PC-3 (cell line): ENCODE results near the gene HNF4A. TPM values are rescaled to one million over a fixed set of nuclear protein-coding genes. Genes with fewer than 3 reads are reported as not detected.
"Not testable (repeated sequence)": the region's sequence is repeated elsewhere in the genome, so short reads cannot be mapped to it uniquely, and the experiment has no call there.

Source experiments
- ATAC-seq: fragments of 200-7000 bp; cut with Tn5 transposase; 2 replicates; pipeline ENCODE4 v1.9.1; 2020; ENCODE audit warnings: mild to moderate bottlenecking, moderate library complexity
- BruUV-seq: library from RNA; stranded (reverse); fragments of 400-500 nt; replicated peaks from 2 replicates; lab custom pipeline; 2021; lab: Mats Ljungman, UMichigan
- CTCF ChIA-PET: fragments of 300-600 bp; sonication (Branson Sonifier 250); formaldehyde crosslinking; loops from one replicate; lab custom pipeline; 2022; ENCODE audit warnings: antibody characterized with exemption; lab: Charles Lee
- POLR2A ChIA-PET: fragments of 300-600 bp; sonication (Branson Sonifier 250); formaldehyde crosslinking; loops from one replicate; lab custom pipeline; 2022; ENCODE audit warnings: antibody characterized with exemption; ENCODE audit not compliant: unreplicated experiment; lab: Charles Lee
- DNase-seq: peaks from one replicate; pipeline ENCODE4 v3.0.0-alpha.2; 2015
- H2AFZ ChIP-seq: fragments of 300-600 bp; sonication (generic); 2 replicates; pipeline ENCODE4 v1.6.0; 2016; ENCODE audit warnings: antibody characterized with exemption, low read length
- H3F3A ChIP-seq: fragments of 300-600 bp; sonication (generic); one replicate; pipeline ENCODE4 v1.6.0; 2017; ENCODE audit warnings: antibody characterized with exemption, low read length, control low read depth, mild to moderate bottlenecking; ENCODE audit not compliant: unreplicated experiment
- H3K27ac ChIP-seq: fragments of 300-600 bp; sonication (generic); 2 replicates; pipeline ENCODE4 v1.5.1; 2016; ENCODE audit warnings: mild to moderate bottlenecking, low read length
- H3K27me3 ChIP-seq: fragments of 300-600 bp; sonication (generic); 2 replicates; pipeline ENCODE4 v1.6.1; 2016; ENCODE audit warnings: low read length, mixed read lengths
- H3K36me3 ChIP-seq: fragments of 300-600 bp; sonication (generic); 2 replicates; pipeline ENCODE4 v1.6.1; 2016; ENCODE audit warnings: low read depth, mixed run types, low read length, mixed read lengths
- H3K4me1 ChIP-seq: fragments of 300-600 bp; sonication (generic); 2 replicates; pipeline ENCODE4 v1.5.1; 2016; ENCODE audit warnings: low read length; ENCODE audit not compliant: insufficient read depth
- H3K4me2 ChIP-seq: fragments of 300-600 bp; sonication (generic); 2 replicates; pipeline ENCODE4 v1.6.0; 2016; ENCODE audit warnings: low read length
- H3K4me3 ChIP-seq: fragments of 300-600 bp; sonication (generic); 2 replicates; pipeline ENCODE4 v1.5.1; 2016; ENCODE audit warnings: mild to moderate bottlenecking, low read length, mixed read lengths
- H3K79me2 ChIP-seq: fragments of 300-600 bp; sonication (generic); 2 replicates; pipeline ENCODE4 v1.6.1; 2017; ENCODE audit warnings: low read length, mixed read lengths
- H3K9ac ChIP-seq: fragments of 300-600 bp; sonication (generic); 2 replicates; pipeline ENCODE4 v1.6.0; 2016; ENCODE audit warnings: mild to moderate bottlenecking, low read length
- H3K9me2 ChIP-seq: fragments of 300-600 bp; sonication (generic); replicated peaks from 2 replicates; pipeline ENCODE4 v1.6.1; 2016; ENCODE audit warnings: mixed run types, low read length, mixed read lengths
- H3K9me3 ChIP-seq: fragments of 300-600 bp; sonication (generic); 2 replicates; pipeline ENCODE4 v1.6.1; 2016; ENCODE audit warnings: low read length, mixed read lengths
- H4K20me1 ChIP-seq: fragments of 300-600 bp; sonication (generic); 2 replicates; pipeline ENCODE4 v1.6.1; 2016; ENCODE audit warnings: low read length, mixed read lengths
- EZH2 ChIP-seq: fragments of 300-600 bp; sonication (generic); IDR thresholded peaks from one replicate; pipeline ENCODE4 v1.6.1; 2017; ENCODE audit warnings: antibody characterized with exemption, mild to moderate bottlenecking, low read length; ENCODE audit not compliant: unreplicated experiment
- EZH2phosphoT487 ChIP-seq: fragments of 300-600 bp; sonication (generic); IDR thresholded peaks from 2 replicates; pipeline ENCODE4 v1.6.1; 2018; ENCODE audit warnings: mild to moderate bottlenecking, antibody characterized with exemption, low read length, borderline replicate concordance
- intact Hi-C: fragments of 100-400 bp; cut with micrococcal nuclease; formaldehyde crosslinking; loops from 2 replicates; pipeline ENCODE4 v1.9.0; 2023
- total RNA-seq: library from RNA; depleted of rRNA; stranded (reverse); fragments of >200 nt; gene quantifications from 2 replicates; pipeline ENCODE4 v1.2.3, GENCODE V29; 2014
- TF ChIP-seq, protein P1 (sequence below): fragments of 300-600 bp; sonication (generic); conservative IDR thresholded peaks from 2 replicates; pipeline ENCODE4 v1.5.1; 2017; ENCODE audit warnings: antibody characterized with exemption, low read depth, mild to moderate bottlenecking, low read length

Gene HNF4A
- total RNA-seq, 1 experiment from 2014 or later, result not detected

DNA sequence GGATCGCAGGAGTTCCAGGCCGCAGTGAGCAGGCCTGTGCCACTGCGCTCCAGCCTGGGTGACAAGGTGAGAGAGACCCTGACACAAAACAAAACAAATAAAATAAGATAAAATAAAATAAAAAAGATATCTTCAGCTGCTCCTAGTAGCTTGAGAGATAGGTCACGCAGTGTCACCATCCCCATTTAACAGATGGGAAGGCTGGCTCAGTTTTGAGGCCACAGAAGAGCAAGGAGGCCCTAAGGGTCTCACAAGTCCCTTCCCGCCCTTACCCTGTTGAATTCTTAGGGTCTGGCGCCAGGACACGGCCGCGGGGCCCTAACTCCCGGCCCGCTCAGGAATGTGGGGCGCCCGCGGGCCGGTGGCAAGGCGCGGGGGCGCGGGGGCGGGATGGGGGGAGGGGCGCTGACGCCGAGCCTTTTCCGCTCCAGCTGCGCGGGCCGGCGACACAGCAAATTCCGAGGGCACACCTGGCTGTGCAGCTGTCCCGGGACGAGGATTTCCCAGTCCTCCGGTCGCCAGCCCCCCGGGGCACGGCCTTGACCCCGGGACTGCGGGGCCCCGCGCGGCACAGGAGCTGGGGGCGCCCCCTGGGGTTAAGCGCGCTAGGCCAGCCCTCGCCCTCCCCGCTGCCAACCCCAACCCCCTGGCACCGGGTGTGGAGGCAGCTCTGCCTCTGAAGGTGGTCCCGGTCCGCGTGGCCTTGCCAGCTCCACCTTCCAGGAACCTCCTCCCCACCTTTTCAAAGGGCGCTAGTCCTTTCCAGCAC, 28.9 kb upstream of the HNF4A start:
- TF ChIP-seq, protein P1, sequence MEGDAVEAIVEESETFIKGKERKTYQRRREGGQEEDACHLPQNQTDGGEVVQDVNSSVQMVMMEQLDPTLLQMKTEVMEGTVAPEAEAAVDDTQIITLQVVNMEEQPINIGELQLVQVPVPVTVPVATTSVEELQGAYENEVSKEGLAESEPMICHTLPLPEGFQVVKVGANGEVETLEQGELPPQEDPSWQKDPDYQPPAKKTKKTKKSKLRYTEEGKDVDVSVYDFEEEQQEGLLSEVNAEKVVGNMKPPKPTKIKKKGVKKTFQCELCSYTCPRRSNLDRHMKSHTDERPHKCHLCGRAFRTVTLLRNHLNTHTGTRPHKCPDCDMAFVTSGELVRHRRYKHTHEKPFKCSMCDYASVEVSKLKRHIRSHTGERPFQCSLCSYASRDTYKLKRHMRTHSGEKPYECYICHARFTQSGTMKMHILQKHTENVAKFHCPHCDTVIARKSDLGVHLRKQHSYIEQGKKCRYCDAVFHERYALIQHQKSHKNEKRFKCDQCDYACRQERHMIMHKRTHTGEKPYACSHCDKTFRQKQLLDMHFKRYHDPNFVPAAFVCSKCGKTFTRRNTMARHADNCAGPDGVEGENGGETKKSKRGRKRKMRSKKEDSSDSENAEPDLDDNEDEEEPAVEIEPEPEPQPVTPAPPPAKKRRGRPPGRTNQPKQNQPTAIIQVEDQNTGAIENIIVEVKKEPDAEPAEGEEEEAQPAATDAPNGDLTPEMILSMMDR, result no peak
- TF ChIP-seq EZH2phosphoT487 (no peak), EZH2 (no peak)
- POLR2A ChIA-PET, result no interaction called here
- H3K9ac ChIP-seq, result no peak overlapping the region
- no peaks in the 10 kb centered on the region for H3F3A ChIP-seq
- H3K27ac ChIP-seq, result no peak overlapping the region
- no peaks in the 10 kb centered on the region for H3K9me3 ChIP-seq
- no peak overlapping the region for H3K4me3 ChIP-seq
- no peaks in the 10 kb centered on the region for H3K9me2 ChIP-seq
- ATAC-seq, result no peak
- BruUV-seq, result no TSS peak
- H3K4me2 ChIP-seq, result no peak overlapping the region
- DNase-seq, result no peak
- no peaks in the 10 kb centered on the region for H3K36me3 ChIP-seq
- H4K20me1 ChIP-seq, result no peaks in the 10 kb centered on the region
- H3K79me2 ChIP-seq, result no peaks in the 10 kb centered on the region
- no peaks in the 10 kb centered on the region for H3K4me1 ChIP-seq
- intact Hi-C loops, result no loop called here
- CTCF ChIA-PET, result no interaction called here
- no peaks in the 10 kb centered on the region for H3K27me3 ChIP-seq
- no peak overlapping the region for H2AFZ ChIP-seq

DNA sequence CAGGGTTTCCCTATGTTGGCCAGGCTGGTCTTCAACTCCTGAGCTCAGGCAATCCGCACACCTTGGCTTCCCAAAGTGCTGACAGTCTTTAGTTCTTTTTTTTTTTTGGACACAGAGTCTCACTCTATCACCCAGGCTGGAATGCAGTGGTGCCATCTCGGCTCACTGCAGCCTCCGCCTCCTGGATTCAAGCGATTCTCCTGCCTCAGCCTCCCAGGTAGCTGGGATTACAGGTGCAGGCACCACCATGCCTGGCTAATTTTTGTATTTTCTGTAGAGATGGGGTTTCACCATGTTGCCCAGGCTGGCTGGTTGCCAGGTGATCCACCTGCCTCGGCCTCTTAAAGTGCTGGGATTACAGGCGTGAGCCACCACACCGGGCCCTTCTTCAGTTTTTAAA, 27.8 kb upstream of the HNF4A start:
- H3K4me3 ChIP-seq, result not testable (repeated sequence)

DNA sequence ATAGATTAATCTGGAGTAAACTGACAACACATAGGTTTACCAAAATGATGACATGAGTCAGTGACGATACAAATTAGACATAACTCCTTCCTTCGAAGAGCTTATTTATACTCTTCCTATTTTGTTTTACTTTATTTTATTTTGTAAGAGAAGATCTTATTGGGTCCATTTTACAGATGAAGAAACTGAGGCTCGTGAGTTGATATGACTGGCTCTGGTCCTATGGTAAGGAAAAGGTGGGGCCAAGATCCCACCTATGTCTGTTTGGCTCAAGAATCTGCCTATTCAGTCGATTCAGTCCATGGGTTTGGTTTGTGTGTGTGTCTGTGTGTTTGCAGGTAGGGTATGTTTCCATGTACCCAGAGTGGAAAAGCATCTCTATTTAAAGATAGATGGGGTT, 27.1 kb upstream of the HNF4A start:
- Histone ChIP-seq H3K9me2 (no peaks in the 10 kb centered on the region), H2AFZ (no peak overlapping the region), H3K4me3 (no peak overlapping the region), H3K9ac (no peak overlapping the region), H3K27ac (no peak overlapping the region), H3K79me2 (no peaks in the 10 kb centered on the region), H3K36me3 (no peaks in the 10 kb centered on the region), H3K27me3 (no peaks in the 10 kb centered on the region), H3K4me2 (no peak overlapping the region), H4K20me1 (no peaks in the 10 kb centered on the region), H3F3A (no peaks in the 10 kb centered on the region), H3K9me3 (no peaks in the 10 kb centered on the region), H3K4me1 (no peaks in the 10 kb centered on the region)
- CTCF ChIA-PET, result no interaction called here
- intact Hi-C loops, result no loop called here
- BruUV-seq, result no TSS peak
- POLR2A ChIA-PET, result no interaction called here
- no peak for DNase-seq
- no peak for ATAC-seq
- TF ChIP-seq, protein P1, result no peak
- TF ChIP-seq EZH2, result no peak
- TF ChIP-seq EZH2phosphoT487, result no peak

More for the DNA sequence above, 27.8 kb upstream of the HNF4A start:
- H3K4me1 ChIP-seq, H3K27ac ChIP-seq, H2AFZ ChIP-seq, H3K9me3 ChIP-seq, DNase-seq, H3K4me2 ChIP-seq, CTCF ChIA-PET, H3F3A ChIP-seq, H3K79me2 ChIP-seq, H3K9ac ChIP-seq, POLR2A ChIA-PET, H3K9me2 ChIP-seq, ATAC-seq, H3K36me3 ChIP-seq, H3K27me3 ChIP-seq, intact Hi-C loops, H4K20me1 ChIP-seq, BruUV-seq: not testable (repeated sequence)
